HG03097 (cell line): ENCODE data around the gene USP46.

Experiments used
- ATAC-seq: cut with Tn5 transposase; IDR thresholded peaks from one replicate; pipeline ENCODE4 v1.9.1; 2021; ENCODE audit not compliant: unreplicated experiment, low FRiP score

The USP46 gene

DNA sequence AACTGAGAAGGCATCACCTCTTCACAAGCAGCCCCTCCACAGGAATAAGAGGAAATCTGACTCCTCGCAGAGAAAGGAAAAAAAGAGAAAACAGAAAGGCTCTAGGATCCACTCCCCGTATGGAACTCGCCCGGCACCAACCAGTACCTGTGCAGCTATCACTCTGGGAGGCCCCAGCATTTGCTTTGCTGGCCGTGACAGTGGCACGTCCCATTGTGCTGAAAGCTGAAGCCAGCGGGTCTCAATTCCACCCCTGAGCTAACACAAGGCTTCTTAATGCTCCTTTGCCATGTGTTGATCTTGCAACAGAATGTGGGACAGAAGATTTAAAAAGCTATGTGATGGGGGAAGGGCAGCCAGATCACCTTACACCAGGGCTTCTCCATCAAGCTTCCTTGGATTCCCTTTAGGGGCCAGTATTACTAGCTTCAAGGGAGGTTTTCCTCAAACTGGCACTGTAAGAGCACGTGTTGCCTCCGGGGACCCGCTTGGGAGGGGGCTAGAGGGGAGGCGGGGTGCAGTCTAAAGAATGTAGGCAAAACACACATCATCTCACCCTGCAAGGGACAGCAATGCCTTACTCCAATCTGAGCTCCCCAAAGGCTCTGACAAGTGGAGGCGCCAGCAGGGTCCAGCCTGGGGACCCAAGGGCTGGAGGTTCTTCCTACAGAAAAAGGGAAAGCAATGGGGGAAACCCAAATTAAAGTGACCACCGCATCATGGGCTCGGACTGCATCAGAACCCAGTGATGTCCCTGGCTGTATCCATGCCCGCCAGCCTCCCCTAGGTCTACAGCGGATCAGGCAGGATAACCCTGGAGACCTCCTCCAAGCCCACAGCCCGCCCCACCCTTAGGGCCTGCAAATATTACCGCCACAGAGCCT is 1.2 kb downstream of the USP46 start:
- ATAC-seq, result no peak

- ATAC-seq, result no peak
Measured at GRCh38 chr4:52657292-52657617, 1.8 kb downstream of the USP46 start.

- no peak for ATAC-seq
Measured at GRCh38 chr4:52655506-52655905, 3.6 kb downstream of the USP46 start.

GRCh38 chr4:52651996-52652672 is 7.0 kb downstream of the USP46 start:
- no peak for ATAC-seq

DNA sequence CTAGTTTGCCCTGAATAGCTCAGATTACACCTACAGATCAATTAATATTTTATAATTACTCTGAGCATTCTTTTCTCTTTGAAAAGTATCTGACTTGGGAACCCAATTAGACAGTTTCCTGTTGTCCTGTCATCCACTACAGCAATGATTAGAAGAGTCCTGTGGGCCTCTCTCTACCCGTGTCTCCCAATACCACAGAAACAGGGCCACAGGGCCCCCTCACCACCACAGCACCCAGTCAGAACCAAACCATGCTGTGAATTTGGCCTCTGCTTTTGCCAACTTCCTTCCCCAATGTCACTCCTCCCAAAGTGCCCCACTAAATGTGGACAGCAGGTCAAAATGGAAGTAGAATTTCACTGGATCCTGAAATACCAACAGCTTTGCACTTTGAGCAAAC is 10.3 kb downstream of the USP46 start:
- ATAC-seq, result no peak

- no peak for ATAC-seq
Measured at GRCh38 chr4:52646741-52647140, 12.4 kb downstream of the USP46 start.

- ATAC-seq, result no peak
Measured at GRCh38 chr4:52646096-52646495, 13.0 kb downstream of the USP46 start.

DNA sequence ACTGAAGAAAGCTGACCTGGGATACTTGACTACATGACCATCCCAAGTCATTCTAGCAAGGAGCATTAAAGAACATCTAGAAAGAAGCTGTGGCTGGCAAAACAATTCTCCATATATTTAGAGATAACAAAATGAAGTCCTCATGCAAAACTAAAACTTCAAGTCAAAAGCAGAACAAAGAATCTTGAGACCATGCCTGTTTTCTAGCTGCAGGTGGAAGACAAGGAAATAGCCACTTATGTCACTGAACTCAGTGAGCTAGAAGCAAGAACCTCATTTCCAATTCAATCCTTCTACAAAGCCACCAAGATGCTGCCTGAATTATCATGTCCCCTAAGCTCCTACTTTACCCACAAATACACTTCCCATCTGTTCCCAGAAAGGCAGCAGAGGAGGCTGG is 13.8 kb downstream of the USP46 start:
- ATAC-seq, result no peak

DNA sequence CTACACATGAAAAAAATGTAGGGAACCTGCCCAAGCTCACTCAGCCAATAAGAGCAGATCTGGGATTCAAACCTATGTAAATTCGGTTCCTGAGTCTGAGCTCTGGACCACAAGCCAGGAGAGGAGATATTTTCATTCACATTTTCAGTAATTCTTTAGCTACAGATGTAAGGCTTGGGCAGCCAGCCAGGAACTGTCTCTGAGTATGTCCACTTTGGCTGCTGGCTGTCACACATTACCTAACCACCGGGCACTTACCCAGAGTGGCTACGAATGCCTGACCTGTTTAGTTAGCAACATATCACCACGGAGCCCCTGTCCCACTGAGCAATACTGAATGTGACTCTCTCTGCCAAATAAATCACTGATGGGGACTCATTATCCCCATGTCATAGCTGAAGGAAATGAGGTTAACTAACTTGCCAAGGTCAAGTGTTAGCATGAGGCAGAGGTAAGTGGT is 15.3 kb downstream of the USP46 start:
- no peak for ATAC-seq

DNA sequence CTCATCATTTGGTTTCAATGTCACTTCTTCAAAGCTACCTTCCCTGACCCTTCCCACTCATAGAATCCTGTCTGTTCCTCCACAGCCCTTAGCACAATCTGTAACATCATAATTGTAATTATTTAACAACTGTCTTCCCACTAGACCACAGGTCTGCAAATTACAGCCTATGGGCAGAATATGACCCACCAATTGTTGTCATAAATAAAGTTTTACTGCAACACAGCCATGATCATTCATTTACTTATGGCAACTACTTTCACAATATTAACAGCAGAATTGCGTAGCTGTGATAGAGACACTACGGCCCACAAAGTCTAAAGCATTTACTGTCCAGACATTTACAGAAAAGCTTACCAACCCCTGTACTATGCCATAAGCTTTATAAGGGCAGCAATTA is 15.9 kb downstream of the USP46 start:
- no peak for ATAC-seq

DNA sequence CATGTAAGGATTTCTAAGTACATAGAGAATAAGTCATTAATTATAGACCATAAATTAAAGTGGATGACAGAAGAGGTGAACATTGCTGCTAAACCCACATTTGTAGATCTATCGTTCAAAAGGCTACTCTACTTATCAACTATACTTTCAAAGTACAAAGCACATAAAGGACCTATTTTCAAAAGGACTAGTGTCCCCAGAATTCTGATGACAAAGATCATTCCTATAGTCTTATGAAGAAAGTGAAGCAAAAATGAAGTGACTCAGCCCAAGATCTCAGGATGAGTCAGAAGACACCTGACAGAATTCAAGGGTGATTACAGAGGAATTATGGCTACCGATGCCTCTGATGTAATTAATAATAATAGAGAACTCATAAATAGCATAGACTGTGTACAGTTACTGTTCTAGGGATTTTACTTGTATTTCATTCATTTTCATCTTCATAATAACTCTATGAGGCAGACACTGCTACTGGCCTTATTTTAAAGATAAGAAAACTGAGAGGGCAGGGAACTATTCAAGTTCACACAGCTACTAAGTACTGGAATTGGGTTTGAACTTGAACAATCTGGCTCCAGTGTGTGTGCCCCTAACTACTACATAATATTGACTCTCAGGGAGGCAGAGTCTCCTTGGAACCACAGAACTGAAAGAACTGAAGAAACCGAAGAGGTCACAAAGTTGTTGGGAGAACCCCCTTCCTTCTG is 17.1 kb downstream of the USP46 start:
- ATAC-seq, result peak; percentile 77

GRCh38 chr4:52640808-52641565 is 18.1 kb downstream of the USP46 start:
- ATAC-seq, result no peak

DNA sequence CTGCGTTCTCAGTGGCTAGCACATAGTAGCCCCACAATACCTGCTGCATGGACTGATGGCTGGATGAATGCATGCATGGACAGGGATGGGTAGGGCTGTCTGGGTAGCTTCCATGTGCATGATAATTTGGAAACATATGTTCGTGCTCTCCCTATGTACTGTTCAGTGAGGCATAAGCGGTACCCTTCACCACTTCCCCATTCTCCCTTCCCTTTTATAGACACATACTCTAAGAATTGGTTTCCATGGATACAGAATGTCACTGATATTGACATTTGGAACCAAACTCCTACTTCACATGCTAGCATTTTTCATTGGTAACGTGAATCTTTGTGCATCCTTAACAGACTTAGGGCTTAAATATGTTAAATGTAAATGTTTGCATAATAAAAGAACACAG is 20.4 kb downstream of the USP46 start:
- ATAC-seq, result no peak

- ATAC-seq, result no peak
Measured at GRCh38 chr4:52637116-52637515, 22.0 kb downstream of the USP46 start.

DNA sequence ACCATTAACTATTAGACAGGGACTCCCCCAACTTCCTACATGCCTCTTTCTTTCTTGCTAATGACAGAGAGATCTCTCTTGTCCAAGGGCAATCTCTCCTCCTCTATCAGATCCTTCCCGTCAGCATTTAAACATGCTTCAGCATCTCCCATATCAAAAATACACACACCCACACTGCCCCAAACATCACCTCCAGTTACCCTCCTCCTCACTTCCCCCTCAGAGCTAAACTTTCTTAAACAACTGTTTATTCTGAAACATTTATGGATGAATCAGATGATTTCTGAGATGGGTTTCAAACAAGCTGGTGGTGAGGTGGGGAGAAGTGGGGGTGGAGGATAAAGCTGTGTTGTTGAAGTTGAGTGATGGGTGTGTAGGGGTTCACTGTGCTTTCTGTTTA is 23.5 kb downstream of the USP46 start:
- ATAC-seq, result no peak

GRCh38 chr4:52635130-52635529 is 24.0 kb downstream of the USP46 start:
- no peak for ATAC-seq

DNA sequence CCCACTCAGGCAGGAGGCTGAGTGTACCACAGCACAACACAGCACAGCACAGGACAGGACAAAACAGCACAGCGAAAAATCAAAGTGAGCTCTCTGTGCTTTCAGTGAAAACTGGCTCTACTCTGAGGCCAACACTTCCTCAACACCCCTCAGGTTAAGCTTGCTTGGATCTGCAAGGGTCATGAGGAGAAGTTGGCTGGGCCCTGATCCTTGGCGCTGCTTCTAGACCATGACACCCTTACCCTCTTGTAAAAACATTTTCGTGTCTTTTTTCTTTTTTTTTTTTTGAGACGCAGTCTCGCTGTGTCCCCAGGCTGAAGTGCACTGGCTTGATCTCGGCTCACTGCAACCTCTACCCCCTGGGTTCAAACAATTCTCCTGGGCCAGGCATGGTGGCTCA is 25.3 kb downstream of the USP46 start:
- ATAC-seq, result no peak

GRCh38 chr4:52628974-52629373 is 30.1 kb downstream of the USP46 start:
- ATAC-seq, result no peak

DNA sequence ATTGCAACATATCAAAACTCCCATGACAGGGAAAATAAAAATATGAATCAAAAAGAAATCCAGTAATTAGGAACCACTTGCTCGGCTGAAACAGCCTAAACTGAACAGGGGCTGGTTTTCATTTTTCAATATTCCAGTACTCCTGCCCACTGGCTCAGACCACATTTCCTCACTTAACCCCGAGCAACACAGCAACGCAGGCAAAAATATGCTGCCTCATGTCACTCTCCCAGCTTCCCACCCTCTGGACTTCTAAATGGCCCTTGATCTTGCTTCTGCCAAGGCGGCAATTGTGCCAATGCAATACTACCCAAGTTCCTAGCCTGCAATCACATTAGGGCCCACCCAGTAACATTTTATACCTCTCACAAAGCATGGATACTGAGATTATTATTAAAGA is 30.6 kb downstream of the USP46 start:
- ATAC-seq, result no peak

DNA sequence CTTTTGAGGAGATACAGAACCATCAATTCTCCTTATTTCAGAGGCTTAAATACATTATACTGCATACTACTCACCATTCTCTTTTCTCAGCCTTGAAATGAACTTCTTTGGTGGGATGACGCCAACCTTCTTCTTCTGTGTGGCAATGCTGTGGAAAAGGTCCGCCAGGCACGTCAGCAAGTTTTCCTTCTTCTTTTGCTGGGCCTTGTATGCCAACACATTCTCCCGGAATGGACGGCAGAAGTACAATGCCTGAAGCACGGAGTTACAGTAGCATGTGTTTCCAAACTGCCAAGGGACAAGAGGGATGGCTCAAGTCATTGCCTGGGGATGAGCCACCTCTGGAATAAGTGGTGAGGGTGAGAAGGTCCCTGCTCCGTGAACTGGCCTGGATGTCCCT is 31.2 kb downstream of the USP46 start:
- no peak for ATAC-seq

DNA sequence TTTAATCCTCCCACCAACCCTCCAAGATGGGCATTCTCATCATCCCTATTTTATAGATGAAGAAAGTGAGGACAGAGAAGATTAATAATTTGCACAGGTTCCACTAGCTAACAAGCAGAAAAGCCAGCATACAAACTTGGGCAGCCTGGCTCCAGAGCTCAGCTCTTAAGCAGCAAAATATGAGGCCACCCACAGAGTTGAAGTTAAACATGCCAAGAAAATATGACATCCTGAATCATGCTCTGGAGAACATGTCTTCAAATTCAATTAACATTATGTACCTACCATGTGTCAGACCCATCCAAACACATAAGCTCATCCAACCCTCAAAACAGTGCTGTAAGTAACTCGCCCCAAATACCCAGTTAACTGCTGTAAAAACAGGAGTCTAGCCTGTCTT is 33.9 kb downstream of the USP46 start:
- no peak for ATAC-seq
